WERI-Rb-1 (cell line): ENCODE results near the gene ASB1.

Experiments used
- DNase-seq: peaks from one replicate; pipeline ENCODE4 v3.0.0-alpha.2; 2020
- H3K27ac ChIP-seq: fragments of 250-450 bp; sonication (Bioruptor Pico); 2 replicates; pipeline ENCODE4 v1.5.1; 2020; ENCODE audit warnings: mild to moderate bottlenecking, moderate library complexity
- H3K27me3 ChIP-seq: fragments of 250-450 bp; sonication (Bioruptor Pico); 2 replicates; pipeline ENCODE4 v1.5.1; 2021; ENCODE audit warnings: mild to moderate bottlenecking, low read depth, moderate library complexity; ENCODE audit not compliant: insufficient read depth, severe bottlenecking
- H3K36me3 ChIP-seq: fragments of 250-450 bp; sonication (Bioruptor Pico); 2 replicates; pipeline ENCODE4 v1.5.1; 2020; ENCODE audit warnings: mild to moderate bottlenecking, moderate library complexity
- H3K4me3 ChIP-seq: 2 replicates; pipeline ENCODE4 v1.5.1; 2011; ENCODE audit warnings: low read depth, mild to moderate bottlenecking, control low read depth, low read length
- H3K9me3 ChIP-seq: fragments of 250-450 bp; sonication (Bioruptor Pico); 2 replicates; pipeline ENCODE4 v1.5.1; 2021; ENCODE audit warnings: mild to moderate bottlenecking, moderate library complexity; ENCODE audit not compliant: severe bottlenecking
- CTCF ChIP-seq: IDR thresholded peaks from 2 replicates; pipeline ENCODE4 v1.5.1; 2011; ENCODE audit warnings: low read depth, mild to moderate bottlenecking, control low read depth, inconsistent platforms, low read length

The ASB1 gene

GRCh38 chr2:238426568-238427434 is at the start of gene ASB1:
Gene ASB1 (plus strand): TSS chr2:238426927. CDS start chr2:238427071, 144 bp downstream.
- no peaks in the 10 kb centered on the region for H3K27me3 ChIP-seq
- no peaks in the 10 kb centered on the region for H3K9me3 ChIP-seq
- H3K36me3 ChIP-seq, result peaks cover 14% of the 10 kb centered on the region
- H3K27ac ChIP-seq, result peak within 1 kb of the TSS; percentile 91
- TF ChIP-seq CTCF, result no peak
- H3K4me3 ChIP-seq, result peak within 1 kb of the TSS; percentile 93
- peak; percentile 73 for DNase-seq

- TF ChIP-seq CTCF, result no peak
- Histone ChIP-seq H3K27ac (no peak overlapping the region), H3K27me3 (no peaks in the 10 kb centered on the region), H3K9me3 (no peaks in the 10 kb centered on the region), H3K36me3 (no peaks in the 10 kb centered on the region; the same call in 1 of the 2 replicates), H3K4me3 (no peak overlapping the region)
- no peak for DNase-seq
Measured at GRCh38 chr2:238378230-238379095, 48.3 kb upstream of the ASB1 start.

- Histone ChIP-seq H3K9me3 (no peaks in the 10 kb centered on the region), H3K4me3 (no peak overlapping the region), H3K27me3 (no peaks in the 10 kb centered on the region), H3K36me3 (no peaks in the 10 kb centered on the region; the same call in 1 of the 2 replicates), H3K27ac (no peak overlapping the region)
- DNase-seq, result no peak
- no peak for TF ChIP-seq CTCF
Measured at GRCh38 chr2:238379096-238379810, 47.5 kb upstream of the ASB1 start.

- H3K9me3 ChIP-seq, result no peaks in the 10 kb centered on the region
- H3K36me3 ChIP-seq, result no peaks in the 10 kb centered on the region; the same call in 1 of the 2 replicates
- no peaks in the 10 kb centered on the region for H3K27me3 ChIP-seq
- no peak overlapping the region for H3K27ac ChIP-seq
- DNase-seq, result no peak
- TF ChIP-seq CTCF, result no peak
- H3K4me3 ChIP-seq, result no peak overlapping the region
Measured at GRCh38 chr2:238380336-238380735, 46.4 kb upstream of the ASB1 start.

GRCh38 chr2:238380785-238381184 is 45.9 kb upstream of the ASB1 start:
- no peak for TF ChIP-seq CTCF
- Histone ChIP-seq H3K27ac (no peak overlapping the region), H3K9me3 (no peaks in the 10 kb centered on the region), H3K4me3 (no peak overlapping the region), H3K27me3 (no peaks in the 10 kb centered on the region), H3K36me3 (no peaks in the 10 kb centered on the region; the same call in 1 of the 2 replicates)
- no peak for DNase-seq
